ENCODE data around the gene APBA3.

APBA3 gene

GRCh38 chr19:3746371-3747056 lies 15.0 kb downstream of the APBA3 start:
- no peak for DNase-seq (ENCODE audit: low spot score)

DNA sequence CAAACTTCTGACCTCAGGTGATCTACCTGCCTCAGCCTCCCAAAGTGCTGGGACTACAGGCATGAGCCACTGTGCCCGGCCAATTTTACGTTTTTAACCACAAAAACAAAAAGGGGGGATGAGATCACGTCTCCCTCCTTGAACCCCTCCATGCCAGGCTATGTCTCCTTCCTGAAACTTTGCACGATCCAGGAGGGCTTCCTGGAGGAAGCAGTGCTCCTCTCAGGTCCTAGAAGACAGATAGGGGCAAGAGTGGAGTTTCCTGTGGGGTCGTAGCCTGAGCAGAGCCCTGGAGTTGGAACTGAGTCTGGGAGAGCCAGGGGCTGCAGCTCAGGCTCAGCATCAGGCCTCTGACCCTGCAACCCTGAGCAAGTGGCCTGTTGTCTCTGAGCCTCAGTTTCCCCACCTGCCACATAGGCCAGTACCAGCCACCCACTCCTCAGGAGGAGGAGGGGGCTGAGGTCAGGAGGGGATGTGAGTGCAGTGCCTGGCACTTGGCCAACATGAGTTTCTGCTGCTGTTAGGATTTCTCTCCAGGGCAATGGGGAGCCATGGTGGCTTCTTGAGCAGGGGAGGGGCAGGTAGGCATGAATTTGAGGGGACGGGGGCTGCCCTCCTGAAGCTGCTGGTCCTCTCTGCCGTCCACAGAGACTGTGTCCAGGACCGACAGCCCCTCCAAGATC lies 16.0 kb downstream of the APBA3 start:
- no peak for DNase-seq (ENCODE audit: low spot score)

DNA sequence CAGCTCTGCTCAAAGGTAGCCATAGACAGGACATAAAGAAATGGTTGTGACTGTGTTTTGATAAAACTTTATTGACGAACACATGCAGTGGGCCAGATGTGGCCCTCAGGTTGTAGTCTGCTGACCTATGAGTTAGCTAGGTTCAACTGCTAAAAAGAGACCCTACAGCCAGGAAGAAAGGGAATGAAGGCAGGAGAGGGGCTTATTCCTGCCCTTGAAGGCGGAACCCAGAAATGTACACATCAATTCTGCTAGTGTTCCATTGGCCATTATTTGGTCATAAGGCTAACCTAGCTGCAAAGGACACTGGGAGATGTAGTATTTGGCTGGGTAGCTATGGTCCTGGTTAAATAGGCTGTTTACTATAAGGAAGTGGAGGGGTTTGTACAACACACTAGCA lies 18.0 kb downstream of the APBA3 start:
- DNase-seq (ENCODE audit: low spot score) = no peak

DNA sequence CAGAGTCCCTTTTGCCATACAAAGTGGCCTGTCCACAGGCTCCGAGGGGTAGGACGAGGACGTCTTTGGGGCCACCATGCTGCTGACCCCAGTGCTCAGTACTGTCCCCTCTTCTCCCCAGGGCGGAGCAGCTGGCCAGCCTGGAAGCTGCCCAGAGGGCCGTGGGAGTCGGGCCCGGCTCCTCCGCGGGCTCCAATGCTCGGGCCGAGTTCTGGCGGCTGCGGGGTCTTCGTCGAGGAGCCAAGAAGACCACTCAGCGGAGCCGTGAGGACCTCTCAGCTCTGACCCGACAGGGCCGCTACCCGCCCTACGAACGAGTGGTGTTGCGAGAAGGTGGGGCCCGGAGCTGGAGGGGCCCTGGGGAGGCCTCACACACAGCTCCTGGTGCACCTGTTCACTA lies 21.1 kb downstream of the APBA3 start:
- no peak for DNase-seq (ENCODE audit: low spot score)

DNA sequence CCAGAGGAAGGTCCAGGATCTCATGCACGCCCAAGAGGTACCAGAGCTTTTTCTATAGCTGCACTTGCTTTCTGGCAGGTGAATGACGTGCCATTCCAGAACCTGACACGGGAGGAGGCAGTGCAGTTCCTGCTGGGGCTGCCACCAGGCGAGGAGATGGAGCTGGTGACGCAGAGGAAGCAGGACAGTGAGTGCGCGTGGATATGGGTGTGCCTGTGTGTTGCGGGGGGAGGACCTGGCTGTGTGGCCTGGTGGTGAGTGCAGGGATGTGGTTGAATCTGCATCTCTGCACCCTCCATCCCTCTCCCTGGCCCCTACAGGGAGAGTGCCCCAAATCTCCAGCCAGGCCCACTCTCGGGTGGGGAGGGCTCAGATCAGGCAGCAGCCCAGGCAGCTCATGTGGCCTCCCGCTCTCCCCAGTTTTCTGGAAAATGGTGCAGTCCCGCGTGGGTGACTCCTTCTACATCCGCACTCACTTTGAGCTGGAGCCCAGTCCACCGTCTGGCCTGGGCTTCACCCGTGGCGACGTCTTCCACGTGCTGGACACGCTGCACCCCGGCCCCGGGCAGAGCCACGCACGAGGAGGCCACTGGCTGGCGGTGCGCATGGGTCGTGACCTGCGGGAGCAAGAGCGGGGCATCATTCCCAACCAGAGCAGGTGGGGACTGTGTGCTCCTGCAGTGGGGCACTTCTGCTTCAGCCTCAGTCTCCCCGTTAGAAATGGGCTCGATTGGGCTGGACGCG lies 22.8 kb downstream of the APBA3 start:
- DNase-seq (ENCODE audit: low spot score) = no peak

DNA sequence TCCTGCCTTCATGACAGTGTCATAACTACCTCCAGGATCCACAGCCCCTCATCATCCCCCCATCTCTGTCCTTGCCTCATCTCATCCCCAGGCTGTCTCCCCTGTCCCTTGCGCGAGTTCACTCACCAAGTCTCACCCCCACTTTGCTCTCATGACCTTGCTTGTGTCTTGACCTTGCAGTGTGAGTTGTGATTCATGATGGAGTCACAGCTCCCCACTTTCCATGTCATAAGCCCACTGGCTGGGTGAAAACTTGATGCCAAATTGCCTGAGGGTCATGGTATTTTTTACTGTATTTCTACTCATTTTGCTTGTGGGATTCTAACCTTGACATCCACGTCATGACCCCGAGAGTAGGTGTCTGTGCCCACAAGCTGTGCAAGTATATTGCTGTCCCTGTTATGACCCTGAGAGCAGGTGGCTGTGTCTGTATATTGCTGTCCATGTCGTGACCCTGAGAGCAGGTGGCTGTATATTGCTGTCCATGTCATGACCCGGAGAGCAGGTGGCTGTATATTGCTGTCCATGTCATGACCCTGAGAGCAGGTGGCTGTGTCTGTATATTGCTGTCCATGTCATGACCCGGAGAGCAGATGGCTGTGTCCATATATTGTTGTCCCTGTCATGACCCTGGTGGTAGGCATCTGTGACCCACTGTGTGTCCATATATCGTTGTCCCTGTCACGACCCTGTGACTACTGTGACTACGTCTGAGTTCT lies 23.8 kb downstream of the APBA3 start:
- no peak for DNase-seq (ENCODE audit: low spot score)

DNA sequence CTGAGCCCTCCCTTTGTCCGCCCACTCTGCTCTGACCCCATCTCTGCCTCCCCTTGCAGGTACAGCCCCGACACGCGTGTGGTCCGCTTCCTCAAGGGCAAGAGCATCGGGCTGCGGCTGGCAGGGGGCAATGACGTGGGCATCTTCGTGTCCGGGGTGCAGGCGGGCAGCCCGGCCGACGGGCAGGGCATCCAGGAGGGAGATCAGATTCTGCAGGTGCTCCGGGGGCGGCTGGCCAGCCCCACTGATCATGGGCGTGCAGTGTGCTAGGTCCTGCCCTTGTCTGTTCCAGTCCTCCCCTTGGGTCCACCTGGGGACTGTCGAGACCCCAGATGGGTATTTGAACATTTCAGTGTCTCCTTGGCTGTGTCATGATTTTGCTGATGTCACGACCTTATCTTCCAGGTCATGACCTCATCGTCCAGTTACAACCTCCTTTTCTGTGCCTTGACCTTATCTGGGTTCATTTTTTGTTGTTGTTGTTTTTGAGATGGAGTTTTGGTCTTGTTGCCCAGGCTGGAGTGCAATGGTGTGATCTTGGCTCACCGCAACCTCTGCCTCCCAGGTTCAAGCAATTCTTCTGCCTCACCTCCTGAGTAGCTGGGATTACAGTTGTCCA lies 25.3 kb downstream of the APBA3 start:
- no peak for DNase-seq (ENCODE audit: low spot score)

GRCh38 chr19:3734310-3734600 lies 27.2 kb downstream of the APBA3 start:
- DNase-seq (ENCODE audit: low spot score) = no peak

DNA sequence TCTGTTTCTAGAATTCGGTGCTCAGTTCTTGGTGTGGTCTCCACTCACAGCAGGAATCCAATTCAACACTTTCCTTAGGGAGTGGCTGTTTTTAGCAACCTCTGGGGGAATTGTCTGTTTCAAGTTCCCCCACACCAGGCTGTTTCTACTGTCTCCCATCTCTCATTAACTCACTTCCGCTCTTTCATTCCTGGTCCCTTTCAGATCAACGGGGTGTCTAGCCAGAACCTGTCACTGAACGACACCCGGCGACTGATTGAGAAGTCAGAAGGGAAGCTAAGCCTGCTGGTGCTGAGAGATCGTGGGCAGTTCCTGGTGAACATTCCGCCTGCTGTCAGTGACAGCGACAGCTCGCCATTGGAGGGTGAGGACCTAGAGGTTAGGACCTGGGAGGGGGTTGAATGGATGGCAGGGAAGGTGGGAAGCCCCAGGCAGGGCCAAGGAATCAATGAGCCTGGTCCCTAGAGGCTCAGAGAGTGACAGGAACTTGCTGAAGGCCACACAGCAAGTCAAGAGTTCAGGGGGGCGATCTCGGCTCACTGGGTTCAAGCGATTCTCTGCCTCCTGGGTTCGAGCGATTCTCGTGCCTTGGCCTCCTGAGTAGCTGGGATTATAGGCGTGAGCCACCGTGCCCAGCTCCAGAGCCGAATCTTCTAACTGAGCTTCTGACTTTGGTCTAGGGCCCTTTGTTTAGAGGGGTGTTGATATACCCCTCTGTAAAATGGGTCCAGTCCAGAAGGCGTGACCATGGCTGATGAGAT lies 27.8 kb downstream of the APBA3 start:
- DNase-seq (ENCODE audit: low spot score) = no peak

GRCh38 chr19:3732108-3732507 lies 29.4 kb downstream of the APBA3 start:
- DNase-seq (ENCODE audit: low spot score) = no peak

DNA sequence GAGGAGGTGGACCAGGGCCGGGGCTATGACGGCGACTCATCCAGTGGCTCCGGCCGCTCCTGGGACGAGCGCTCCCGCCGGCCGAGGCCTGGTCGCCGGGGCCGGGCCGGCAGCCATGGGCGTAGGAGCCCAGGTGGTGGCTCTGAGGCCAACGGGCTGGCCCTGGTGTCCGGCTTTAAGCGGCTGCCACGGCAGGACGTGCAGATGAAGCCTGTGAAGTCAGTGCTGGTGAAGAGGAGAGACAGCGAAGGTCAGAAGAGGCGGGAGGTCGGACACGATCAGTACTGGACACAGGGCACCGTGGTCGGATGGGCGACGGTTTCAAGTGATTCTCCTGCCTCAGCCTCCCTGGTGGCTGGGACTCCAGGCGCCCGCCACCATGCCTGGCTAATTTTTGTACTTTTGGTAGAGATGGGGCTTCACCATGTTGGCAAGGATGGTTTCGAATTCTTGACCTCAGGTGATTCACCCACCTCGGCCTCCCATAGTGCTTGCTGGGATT lies 31.0 kb downstream of the APBA3 start:
- no peak for DNase-seq (ENCODE audit: low spot score)

DNA sequence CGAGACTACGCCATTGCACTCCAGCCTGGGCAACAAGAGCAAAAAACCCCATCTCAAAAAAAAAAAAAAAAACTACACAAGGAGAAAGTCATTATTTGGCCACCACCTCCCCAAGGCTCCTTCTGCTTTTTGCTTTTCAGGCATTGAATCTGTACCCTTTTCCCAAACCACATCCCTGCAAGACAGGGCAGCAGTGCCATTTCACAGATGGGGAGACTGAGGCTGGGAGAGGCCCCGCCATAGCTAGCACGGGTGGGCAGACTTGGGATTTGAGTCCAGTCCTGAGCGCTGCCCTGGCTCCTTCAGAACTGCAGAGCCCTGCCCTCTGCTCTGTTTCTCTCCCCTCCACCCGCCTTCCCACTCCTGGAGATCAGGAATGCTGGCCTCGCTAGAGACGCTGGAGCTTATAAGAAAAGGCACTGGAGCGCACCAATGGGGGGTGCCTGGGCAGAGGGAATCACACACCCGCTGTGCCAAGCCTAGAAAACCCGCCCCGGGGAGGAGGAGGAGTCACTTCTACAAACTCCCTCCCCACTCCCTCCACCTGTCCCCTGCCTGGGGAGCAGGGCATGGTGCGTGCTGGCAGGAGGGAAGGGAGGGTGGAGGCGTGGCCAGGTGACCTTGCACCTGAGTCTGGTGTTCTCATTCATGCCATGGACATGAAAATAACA lies 35.7 kb downstream of the APBA3 start:
- no peak for DNase-seq (ENCODE audit: low spot score)

DNA sequence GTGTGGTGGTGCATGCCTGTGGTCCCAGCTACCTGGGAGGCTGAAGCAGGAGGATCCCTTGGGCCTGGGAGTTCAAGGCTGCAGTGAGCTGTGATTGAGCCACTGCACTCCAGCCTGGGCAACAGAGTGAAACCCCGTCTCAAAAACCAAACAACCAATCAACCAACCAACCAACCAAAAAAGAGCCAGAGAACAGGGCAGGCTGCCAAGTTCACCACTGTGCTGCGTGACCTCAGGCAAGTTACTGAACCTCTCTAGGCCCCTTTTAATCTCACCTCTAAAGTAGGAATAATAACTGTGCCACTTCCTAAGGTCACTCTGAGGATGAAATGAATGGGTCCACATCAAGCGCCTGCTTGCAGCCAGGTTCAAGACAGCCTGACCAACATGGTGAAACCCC lies 36.4 kb downstream of the APBA3 start:
- no peak for DNase-seq (ENCODE audit: low spot score)

DNA sequence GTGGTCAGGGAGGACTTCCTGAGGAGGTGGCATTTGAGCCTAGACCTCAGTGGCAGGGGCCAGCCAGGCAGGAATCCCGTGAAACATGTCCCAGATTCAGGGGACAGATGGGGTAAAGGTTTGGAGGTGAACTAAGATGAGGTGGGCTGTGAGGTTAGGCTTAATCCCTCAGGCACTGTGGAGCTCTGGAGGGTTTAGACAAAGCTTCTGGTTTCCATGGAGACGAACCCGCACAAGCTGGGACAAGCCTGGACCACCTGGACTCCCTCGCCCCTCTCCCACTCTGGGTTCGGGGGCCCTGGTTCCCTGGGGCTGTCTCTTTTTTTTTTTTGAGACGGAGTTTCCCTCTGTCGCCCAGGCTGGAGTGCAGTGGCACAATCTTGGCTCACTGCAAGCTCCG lies 37.6 kb downstream of the APBA3 start:
- no peak for DNase-seq (ENCODE audit: low spot score)

DNA sequence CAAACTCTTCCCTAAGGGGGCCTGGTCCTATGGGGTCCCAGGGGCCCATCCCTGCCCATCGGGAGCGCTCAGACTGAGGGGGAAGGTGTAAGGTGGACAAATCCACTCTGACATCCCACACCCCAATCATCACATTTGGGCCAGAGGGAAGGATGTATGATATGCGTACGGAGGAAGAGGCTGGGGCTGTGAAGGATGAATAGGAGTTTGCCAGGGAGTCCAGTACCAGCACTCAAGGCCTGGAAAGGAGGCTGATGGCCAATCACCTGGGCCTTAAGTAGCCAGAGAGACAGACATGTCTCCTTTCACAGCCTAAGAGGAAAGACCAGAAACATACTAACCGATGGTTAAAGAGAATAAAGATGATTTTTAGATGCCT lies 38.4 kb downstream of the APBA3 start:
- DNase-seq (ENCODE audit: low spot score) = no peak

DNA sequence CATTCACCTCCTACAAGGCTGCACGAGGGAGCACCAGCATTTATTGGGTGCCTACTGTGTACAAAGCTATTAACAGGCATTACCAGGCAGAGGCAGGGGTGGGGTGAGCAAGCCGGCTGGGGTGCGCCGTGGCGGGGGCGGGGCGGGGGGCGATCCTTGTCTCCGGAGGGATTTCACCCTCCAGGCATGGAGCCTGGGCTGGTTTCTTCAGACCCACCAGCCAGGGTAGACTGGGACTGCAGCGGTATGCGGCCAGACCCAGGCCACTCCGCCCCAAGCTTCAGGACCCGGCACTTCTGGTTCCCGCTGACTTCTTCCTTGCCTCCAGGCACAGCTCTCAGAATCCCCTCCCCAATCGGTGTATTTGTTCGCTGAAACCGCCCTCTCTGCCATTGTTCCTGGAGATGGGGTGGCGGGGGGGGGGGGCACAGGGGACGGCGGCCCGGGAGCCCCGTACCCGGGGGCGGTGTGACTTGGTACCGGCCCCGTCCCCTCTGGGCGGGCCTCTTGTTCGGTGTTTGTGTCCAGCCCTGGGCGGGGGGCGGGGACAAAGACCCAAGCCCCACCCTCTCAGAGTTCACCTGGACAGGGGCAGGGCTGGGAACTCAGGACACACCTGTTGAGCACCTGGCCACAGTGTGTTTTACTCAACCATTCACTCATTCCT lies 38.9 kb downstream of the APBA3 start:
- DNase-seq (ENCODE audit: low spot score) = no peak

- no peak for DNase-seq (ENCODE audit: low spot score)
Observed at GRCh38 chr19:3721887-3722442, 39.5 kb downstream of the APBA3 start.

- DNase-seq (ENCODE audit: low spot score) = peak; percentile 92
Observed at GRCh38 chr19:3721131-3721886, 40.2 kb downstream of the APBA3 start.

GRCh38 chr19:3720349-3720917 lies 41.1 kb downstream of the APBA3 start:
- DNase-seq (ENCODE audit: low spot score) = no peak
